ENCODE results near the gene CDC20.
A peak's percentile ranks its signal among the peaks of the same experiment; 100 is the strongest.

CDC20 gene

DNA sequence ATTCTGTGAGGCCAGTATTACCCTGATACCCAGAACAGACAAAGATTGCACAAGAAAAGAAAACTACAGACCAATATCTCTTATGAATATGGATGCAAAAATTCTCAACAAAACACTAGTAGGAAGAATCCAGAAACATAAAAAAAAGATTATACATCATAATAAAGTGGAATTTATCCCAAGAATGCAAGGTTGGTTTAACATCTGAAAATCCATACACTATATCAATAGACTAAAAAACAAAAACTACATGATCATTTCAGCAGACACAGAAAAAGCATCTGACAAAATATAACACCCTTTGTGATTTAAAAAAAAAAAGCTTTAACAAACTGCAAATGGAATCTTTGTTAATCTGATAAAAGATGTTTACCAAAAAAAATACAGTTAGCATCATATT lies 33.4 kb upstream of the CDC20 start:
- no peak for ATAC-seq (ENCODE audit: low read depth)
- no peaks in the 10 kb centered on the region for H3K36me3 ChIP-seq (ENCODE audit: low read depth)
- no peak overlapping the region for H3K4me3 ChIP-seq (ENCODE audit: severe bottlenecking)
- no peak overlapping the region for H3K27ac ChIP-seq (ENCODE audit: poor library complexity, severe bottlenecking)
- H3K27me3 ChIP-seq (ENCODE audit: insufficient read depth, poor library complexity, severe bottlenecking): no peaks in the 10 kb centered on the region
- DNase-seq (ENCODE audit: low spot score): no peak
- H3K9me3 ChIP-seq (ENCODE audit: severe bottlenecking): peaks cover 7% of the 10 kb centered on the region
- H3K4me1 ChIP-seq (ENCODE audit: insufficient read depth, poor library complexity, severe bottlenecking): no peaks in the 10 kb centered on the region
- no peak for TF ChIP-seq CTCF (IDR thresholded peaks at IDR 0.05; ENCODE audit: poor library complexity, severe bottlenecking)

GRCh38 chr1:43327549-43328292 lies 31.1 kb upstream of the CDC20 start:
- H3K4me3 ChIP-seq (ENCODE audit: severe bottlenecking): no peak overlapping the region
- peaks cover 7% of the 10 kb centered on the region for H3K9me3 ChIP-seq (ENCODE audit: severe bottlenecking)
- no peaks in the 10 kb centered on the region for H3K36me3 ChIP-seq (ENCODE audit: low read depth)
- H3K4me1 ChIP-seq (ENCODE audit: insufficient read depth, poor library complexity, severe bottlenecking): no peaks in the 10 kb centered on the region
- no peak for ATAC-seq (ENCODE audit: low read depth)
- TF ChIP-seq CTCF (IDR thresholded peaks at IDR 0.05; ENCODE audit: poor library complexity, severe bottlenecking): no peak
- no peak for DNase-seq (ENCODE audit: low spot score)
- H3K27ac ChIP-seq (ENCODE audit: poor library complexity, severe bottlenecking): no peak overlapping the region
- H3K27me3 ChIP-seq (ENCODE audit: insufficient read depth, poor library complexity, severe bottlenecking): no peaks in the 10 kb centered on the region

GRCh38 chr1:43329995-43330751 lies 28.6 kb upstream of the CDC20 start:
- Histone ChIP-seq H3K27me3 (ENCODE audit: insufficient read depth, poor library complexity, severe bottlenecking) (no peaks in the 10 kb centered on the region), H3K4me1 (ENCODE audit: insufficient read depth, poor library complexity, severe bottlenecking) (no peaks in the 10 kb centered on the region), H3K4me3 (ENCODE audit: severe bottlenecking) (no peak overlapping the region), H3K36me3 (ENCODE audit: low read depth) (no peaks in the 10 kb centered on the region), H3K9me3 (ENCODE audit: severe bottlenecking) (peaks cover 7% of the 10 kb centered on the region), H3K27ac (ENCODE audit: poor library complexity, severe bottlenecking) (no peak overlapping the region)
- DNase-seq (ENCODE audit: low spot score) (no peak), ATAC-seq (ENCODE audit: low read depth) (peak; percentile 83)
- no peak for TF ChIP-seq CTCF (IDR thresholded peaks at IDR 0.05; ENCODE audit: poor library complexity, severe bottlenecking)

- ATAC-seq (ENCODE audit: low read depth) (no peak), DNase-seq (ENCODE audit: low spot score) (no peak)
- H3K27me3 ChIP-seq (ENCODE audit: insufficient read depth, poor library complexity, severe bottlenecking): no peaks in the 10 kb centered on the region
- TF ChIP-seq CTCF (IDR thresholded peaks at IDR 0.05; ENCODE audit: poor library complexity, severe bottlenecking): no peak
- no peak overlapping the region for H3K27ac ChIP-seq (ENCODE audit: poor library complexity, severe bottlenecking)
- no peak overlapping the region for H3K4me3 ChIP-seq (ENCODE audit: severe bottlenecking)
- H3K9me3 ChIP-seq (ENCODE audit: severe bottlenecking): no peaks in the 10 kb centered on the region
- no peaks in the 10 kb centered on the region for H3K4me1 ChIP-seq (ENCODE audit: insufficient read depth, poor library complexity, severe bottlenecking)
- no peaks in the 10 kb centered on the region for H3K36me3 ChIP-seq (ENCODE audit: low read depth)
Observed at GRCh38 chr1:43331688-43332087, 27.1 kb upstream of the CDC20 start.

All from RWPE2 (cell line).